Dendritic cell treated with granulocyte-macrophage colony-stimulating factor and Interleukin-4, amounts not matched to agents 40 ng/mL and 50 ng/mL, for 4 days (primary cell): ENCODE results near the gene LSM5.
A peak's percentile ranks its signal among the peaks of the same experiment; 100 is the strongest.
"Not testable (repeated sequence)": the region's sequence is repeated elsewhere in the genome, so short reads cannot be mapped to it uniquely, and the experiment has no call there.

Source experiments
- H3K27ac Mint-ChIP-seq: one replicate; pipeline ENCODE4 v1.8.0; 2022; ENCODE audit warnings: mild to moderate bottlenecking, mixed read lengths
- H3K27me3 Mint-ChIP-seq: one replicate; pipeline ENCODE4 v1.8.0; 2022; ENCODE audit warnings: mild to moderate bottlenecking, mixed read lengths
- H3K36me3 Mint-ChIP-seq: one replicate; pipeline ENCODE4 v1.8.0; 2022; ENCODE audit warnings: low read depth, mixed read lengths
- H3K4me1 Mint-ChIP-seq: one replicate; pipeline ENCODE4 v1.8.0; 2022; ENCODE audit warnings: low read depth, mixed read lengths
- H3K4me3 Mint-ChIP-seq: one replicate; pipeline ENCODE4 v1.8.0; 2022; ENCODE audit warnings: mild to moderate bottlenecking, moderate library complexity, mixed read lengths
- H3K9me3 Mint-ChIP-seq: one replicate; pipeline ENCODE4 v1.8.0; 2022; ENCODE audit warnings: mixed read lengths
- intact Hi-C: fragments of 100-400 bp; cut with micrococcal nuclease; formaldehyde crosslinking; loops from one replicate; pipeline ENCODE4 v1.15.0; 2022

LSM5 gene

DNA sequence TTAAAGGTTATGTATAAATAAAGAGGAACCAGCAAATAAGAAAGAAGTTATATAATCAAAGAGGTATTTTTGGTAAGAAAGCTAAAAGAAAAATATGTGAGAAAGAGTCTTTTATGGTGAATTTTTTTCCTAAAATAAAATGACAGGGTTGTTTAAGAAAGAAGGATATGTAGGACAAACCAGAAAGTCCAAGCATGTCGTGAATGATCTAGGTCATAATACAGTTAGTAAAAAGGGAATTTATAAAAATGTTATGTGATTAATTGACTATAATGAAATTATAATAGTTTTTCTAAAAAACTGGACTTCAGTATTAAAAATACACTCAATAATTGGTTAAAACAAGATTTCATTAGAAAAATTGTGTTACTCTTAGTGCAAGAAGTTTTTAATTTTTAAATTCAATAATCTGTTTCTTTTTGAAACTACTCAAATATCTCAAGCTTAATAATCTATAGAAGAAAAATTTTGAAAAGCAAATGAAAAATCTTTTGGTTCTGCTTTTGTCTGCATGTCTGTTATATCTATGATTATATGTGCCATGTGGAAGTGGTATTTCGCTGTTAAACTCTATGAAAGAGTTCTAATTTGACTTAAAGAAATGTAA, 28.5 kb upstream of the LSM5 start:
- Mint-ChIP-seq H3K27ac (no peak overlapping the region), H3K27me3 (no peaks in the 10 kb centered on the region), H3K9me3 (peaks cover 55% of the 10 kb centered on the region), H3K4me1 (peaks cover 35% of the 10 kb centered on the region), H3K4me3 (no peak overlapping the region), H3K36me3 (peaks cover 92% of the 10 kb centered on the region)
- intact Hi-C loops, result no loop called here

DNA sequence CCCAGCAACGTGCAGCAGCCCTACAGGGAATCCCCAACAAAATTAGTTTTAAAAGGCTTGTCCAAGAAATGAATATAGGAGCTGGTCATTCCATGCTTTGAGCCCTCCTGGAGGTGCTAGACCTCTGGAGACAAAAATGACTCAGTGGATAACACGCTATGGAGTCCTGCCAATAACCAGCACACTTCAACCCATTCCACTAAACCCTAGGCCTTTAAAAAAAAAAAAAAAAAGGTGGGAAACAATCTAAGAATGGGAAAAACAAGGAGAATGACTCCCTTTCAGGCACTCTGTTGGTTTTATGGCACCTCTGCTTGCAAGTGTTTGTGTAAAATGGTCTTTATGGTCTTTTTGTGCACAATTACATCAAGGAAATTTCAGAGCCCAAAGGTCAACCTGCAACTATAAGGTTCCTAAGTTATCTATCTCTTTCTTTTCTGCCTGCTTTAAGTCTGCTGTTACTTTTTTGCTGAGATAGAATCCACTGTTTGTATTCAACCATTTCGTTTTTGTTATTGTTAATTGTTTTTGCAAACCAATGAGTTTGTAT, 26.4 kb upstream of the LSM5 start:
- peaks cover 40% of the 10 kb centered on the region for H3K9me3 Mint-ChIP-seq
- H3K27ac Mint-ChIP-seq, result no peak overlapping the region
- peaks cover 91% of the 10 kb centered on the region for H3K36me3 Mint-ChIP-seq
- intact Hi-C loops, result no loop called here
- peaks cover 52% of the 10 kb centered on the region for H3K4me1 Mint-ChIP-seq
- H3K27me3 Mint-ChIP-seq, result no peaks in the 10 kb centered on the region
- H3K4me3 Mint-ChIP-seq, result no peak overlapping the region

DNA sequence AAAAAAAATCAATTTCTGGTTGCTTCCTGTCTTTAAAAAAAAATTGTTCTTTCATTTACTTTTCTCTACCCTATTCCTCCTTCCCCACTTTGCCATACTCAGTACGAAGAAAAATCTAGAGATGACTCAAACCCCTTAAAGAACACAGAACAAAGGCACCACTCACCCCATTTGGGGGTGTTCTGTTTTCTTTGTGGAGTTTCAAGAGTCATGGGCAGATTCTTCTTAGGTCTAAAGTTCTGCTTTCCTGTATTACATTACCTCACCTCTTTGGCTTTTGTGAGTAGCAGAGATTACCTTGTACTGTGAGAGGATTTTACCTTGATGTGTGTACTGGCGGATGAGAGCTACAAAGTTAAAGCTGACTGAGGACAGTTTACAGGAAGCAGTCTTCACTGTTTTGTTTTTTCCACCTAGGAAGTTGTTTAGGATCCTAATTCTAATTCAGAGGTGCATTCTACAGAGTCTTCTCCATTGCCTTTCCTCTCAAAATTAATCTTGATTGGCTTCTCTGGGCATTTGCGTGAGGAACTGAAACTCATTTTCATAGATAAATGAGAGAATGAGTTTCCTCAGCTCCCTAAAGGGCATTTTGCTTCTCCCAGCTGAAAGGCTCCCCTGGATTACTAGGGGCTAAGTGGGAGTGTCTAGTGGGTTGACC, 25.8 kb upstream of the LSM5 start:
- intact Hi-C loops, result no loop called here
- peaks cover 91% of the 10 kb centered on the region for H3K36me3 Mint-ChIP-seq

DNA sequence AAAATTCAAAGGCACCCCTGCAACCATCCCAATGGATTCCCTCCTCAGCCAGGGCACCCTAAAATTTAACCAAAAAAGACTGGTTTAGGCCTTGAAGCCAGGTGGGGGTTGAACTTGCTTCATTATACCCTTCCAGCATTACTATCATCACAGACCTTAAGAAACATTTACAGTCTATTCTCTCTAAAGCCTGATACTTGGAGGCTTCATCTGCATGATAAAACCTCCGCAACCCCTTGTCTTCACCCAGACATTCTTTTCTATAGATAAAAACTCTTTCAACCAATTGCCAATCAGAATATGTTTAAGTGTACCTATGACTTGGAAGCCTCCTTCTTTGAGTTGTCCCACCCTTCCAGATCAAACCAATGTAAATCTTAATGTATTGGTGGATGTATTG, 23.0 kb upstream of the LSM5 start:
- Mint-ChIP-seq H3K27ac (no peak overlapping the region), H3K36me3 (peaks cover 85% of the 10 kb centered on the region), H3K4me1 (peaks cover 51% of the 10 kb centered on the region), H3K4me3 (no peak overlapping the region), H3K9me3 (peaks cover 16% of the 10 kb centered on the region), H3K27me3 (no peaks in the 10 kb centered on the region)
- intact Hi-C loops, result no loop called here

More for the DNA sequence above, 25.8 kb upstream of the LSM5 start:
- Mint-ChIP-seq H3K4me1 (peaks cover 54% of the 10 kb centered on the region), H3K9me3 (peaks cover 34% of the 10 kb centered on the region), H3K4me3 (no peak overlapping the region), H3K27me3 (no peaks in the 10 kb centered on the region), H3K27ac (peak overlapping the region; percentile 36)

DNA sequence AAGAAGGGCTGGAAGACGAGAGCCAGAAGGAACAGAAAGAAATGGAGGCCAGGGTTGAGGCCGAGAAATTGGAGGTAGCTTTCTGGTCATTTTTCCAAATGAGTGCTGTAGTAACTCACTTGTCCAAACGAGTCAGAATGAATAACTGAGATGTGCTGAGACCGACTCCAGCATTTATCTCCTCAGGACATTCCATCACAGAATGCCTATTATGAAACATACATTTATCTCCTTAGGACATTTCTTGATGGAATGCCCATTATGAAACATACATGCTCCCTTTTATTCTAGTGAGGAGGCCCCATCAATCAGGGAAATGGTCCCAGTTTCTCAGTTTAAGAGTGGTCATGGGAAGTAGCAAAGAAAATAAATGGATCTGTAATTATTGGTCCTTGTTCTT, 21.6 kb upstream of the LSM5 start:
- Mint-ChIP-seq H3K9me3 (peaks cover 3% of the 10 kb centered on the region), H3K36me3 (peaks cover 77% of the 10 kb centered on the region), H3K27ac (no peak overlapping the region), H3K4me1 (peaks cover 57% of the 10 kb centered on the region), H3K27me3 (no peaks in the 10 kb centered on the region), H3K4me3 (no peak overlapping the region)
- intact Hi-C loops, result no loop called here

DNA sequence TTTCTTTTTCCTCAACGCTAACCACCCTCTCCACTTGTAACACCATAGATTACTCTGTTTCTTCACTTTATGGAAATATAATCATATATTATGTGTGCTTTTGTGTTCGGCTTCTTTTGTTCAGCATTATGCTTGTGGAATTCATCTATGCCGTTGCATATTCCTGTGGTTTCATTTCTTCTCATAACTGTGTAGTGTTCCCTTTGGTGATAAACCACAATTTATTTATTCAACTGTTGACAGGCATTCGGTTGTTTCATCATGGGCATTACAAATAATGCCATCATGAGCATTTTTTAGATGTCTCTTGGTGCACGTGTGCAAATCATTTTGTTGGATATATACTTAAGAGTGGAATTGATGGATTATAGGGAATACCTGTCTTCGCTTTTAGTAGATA, 17.2 kb upstream of the LSM5 start:
- no peak overlapping the region for H3K27ac Mint-ChIP-seq
- intact Hi-C loops, result no loop called here
- H3K36me3 Mint-ChIP-seq, result peaks cover 37% of the 10 kb centered on the region
- peaks cover 19% of the 10 kb centered on the region for H3K4me1 Mint-ChIP-seq
- no peak overlapping the region for H3K4me3 Mint-ChIP-seq
- H3K9me3 Mint-ChIP-seq, result no peaks in the 10 kb centered on the region
- no peaks in the 10 kb centered on the region for H3K27me3 Mint-ChIP-seq

DNA sequence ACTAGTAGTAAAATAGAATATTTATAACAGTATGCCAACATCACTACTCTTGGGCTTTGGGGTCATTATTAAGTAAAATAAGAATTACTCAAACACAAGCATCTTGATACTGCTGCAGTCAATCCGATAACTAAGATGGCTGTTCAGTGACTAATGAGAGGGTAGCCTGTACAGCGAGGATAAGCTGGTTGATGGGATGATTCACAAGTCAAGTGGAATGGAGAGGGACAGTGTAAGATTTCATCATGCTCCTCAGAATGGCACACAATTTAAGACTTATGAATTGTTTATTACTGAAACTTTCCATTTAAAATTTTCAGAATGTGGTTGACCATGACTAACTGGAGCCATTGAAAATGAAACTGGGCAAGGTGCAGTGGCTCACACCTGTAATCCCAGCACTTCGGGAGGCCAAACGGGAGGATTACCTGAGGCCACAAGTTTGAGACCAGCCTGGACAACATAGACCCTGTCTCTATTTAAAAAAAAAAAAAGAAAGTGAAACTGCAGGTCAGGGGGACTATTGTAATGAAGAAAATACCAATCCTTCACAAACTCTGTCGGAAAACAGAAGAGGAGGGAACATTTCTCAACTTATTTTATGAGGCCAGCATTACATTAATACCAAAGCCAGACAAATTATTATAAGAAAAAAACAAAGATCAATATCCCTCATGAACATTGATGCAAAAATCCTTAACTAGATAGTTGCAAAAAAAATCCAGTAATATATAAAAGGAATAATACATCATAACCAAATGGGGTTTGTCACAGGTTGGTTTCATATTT, 16.3 kb upstream of the LSM5 start:
- no peaks in the 10 kb centered on the region for H3K27me3 Mint-ChIP-seq
- intact Hi-C loops, result no loop called here
- no peaks in the 10 kb centered on the region for H3K9me3 Mint-ChIP-seq
- no peak overlapping the region for H3K4me3 Mint-ChIP-seq
- peaks cover 18% of the 10 kb centered on the region for H3K4me1 Mint-ChIP-seq
- peaks cover 32% of the 10 kb centered on the region for H3K36me3 Mint-ChIP-seq
- H3K27ac Mint-ChIP-seq, result no peak overlapping the region

DNA sequence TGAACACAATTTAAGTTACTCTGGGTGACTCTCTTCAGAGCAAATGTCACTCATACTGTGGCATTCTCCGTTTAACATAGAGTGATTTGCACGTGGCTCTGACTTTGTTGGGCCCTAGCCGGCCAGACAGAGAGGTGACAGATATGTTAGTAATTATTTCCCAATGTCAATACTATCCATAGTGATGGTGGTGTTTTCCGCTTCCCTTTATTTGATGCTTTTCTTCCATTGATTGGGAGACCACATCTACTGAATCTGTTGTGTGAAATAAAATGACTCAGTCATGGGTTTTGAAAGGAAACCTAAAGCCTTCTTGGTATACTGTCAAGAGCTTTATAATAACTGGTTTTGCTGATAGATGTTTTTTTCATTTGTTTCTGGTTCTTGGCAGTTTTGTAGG, 12.5 kb upstream of the LSM5 start:
- Mint-ChIP-seq H3K27ac (no peak overlapping the region), H3K27me3 (no peaks in the 10 kb centered on the region), H3K4me3 (no peak overlapping the region), H3K9me3 (no peaks in the 10 kb centered on the region), H3K4me1 (peaks cover 27% of the 10 kb centered on the region), H3K36me3 (peaks cover 17% of the 10 kb centered on the region)
- intact Hi-C loops, result no loop called here

DNA sequence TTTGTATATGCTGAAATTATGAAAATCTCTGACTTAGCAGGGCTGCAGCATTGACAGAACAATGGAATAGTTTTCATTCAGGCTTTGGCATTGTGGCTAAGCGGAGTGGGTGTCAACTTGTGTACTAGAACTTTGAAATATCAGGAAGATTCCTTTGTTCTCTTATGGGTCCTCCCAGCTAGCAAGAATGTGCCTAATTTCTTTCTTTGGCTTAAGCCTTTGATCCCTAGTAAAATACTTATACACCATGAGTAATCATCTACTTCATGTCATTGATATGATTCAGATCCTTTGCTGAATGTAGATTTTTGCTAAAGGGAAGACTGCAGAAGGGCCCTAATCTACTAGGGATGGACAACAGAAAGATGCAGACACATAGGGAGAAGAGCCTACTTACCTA, 11.3 kb upstream of the LSM5 start:
- Mint-ChIP-seq H3K4me1 (peaks cover 32% of the 10 kb centered on the region), H3K27me3 (no peaks in the 10 kb centered on the region), H3K27ac (peak overlapping the region; percentile 63), H3K9me3 (no peaks in the 10 kb centered on the region), H3K4me3 (no peak overlapping the region), H3K36me3 (peaks cover 22% of the 10 kb centered on the region)
- intact Hi-C loops, result no loop called here

DNA sequence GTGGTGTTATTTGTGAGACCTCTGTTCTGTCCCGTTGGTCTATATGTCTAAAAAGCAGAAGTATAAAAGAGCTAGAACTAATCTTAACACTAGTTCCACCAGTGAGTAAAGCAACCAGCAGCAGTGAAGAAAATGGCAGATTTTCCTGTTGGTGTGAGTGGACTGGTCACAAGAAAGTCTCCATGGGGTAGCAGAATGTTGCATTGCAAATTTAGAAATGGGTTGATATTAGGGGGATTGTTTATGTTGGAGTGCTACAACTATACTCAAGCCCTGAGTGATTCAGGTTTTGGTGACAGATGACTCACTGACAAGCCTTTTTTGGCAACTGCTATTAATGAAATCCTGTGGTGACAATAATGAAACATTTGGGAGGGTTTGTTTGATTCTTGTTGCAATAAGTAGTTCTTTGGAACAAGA, 10.8 kb upstream of the LSM5 start:
- Mint-ChIP-seq H3K27ac (peak overlapping the region; percentile 63), H3K4me3 (peak overlapping the region; percentile 43), H3K27me3 (no peaks in the 10 kb centered on the region), H3K4me1 (peaks cover 38% of the 10 kb centered on the region), H3K36me3 (peaks cover 28% of the 10 kb centered on the region), H3K9me3 (no peaks in the 10 kb centered on the region)
- intact Hi-C loops, result no loop called here

DNA sequence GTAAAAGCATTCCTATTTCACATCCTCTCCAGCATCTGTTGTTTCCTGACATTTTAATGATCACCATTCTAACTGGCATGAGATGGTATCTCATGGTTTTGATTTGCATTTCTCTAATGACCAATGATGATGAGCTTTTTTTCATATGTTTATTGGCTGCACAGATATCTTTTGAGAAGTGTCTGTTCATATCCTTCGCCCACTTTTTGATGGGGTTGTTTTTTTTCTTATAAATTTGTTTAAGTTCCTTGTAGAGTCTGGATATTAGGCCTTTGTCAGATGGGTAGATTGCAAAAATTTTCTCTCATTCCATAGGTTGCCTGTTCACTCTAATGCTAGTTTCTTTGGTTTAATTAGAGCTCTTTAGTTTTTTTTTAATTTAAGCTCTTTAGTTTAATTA, 10.0 kb upstream of the LSM5 start:
- H3K36me3 Mint-ChIP-seq, result peaks cover 35% of the 10 kb centered on the region
- H3K27ac Mint-ChIP-seq, H3K4me3 Mint-ChIP-seq, H3K9me3 Mint-ChIP-seq, H3K27me3 Mint-ChIP-seq, intact Hi-C loops: not testable (repeated sequence)
- peaks cover 39% of the 10 kb centered on the region for H3K4me1 Mint-ChIP-seq

DNA sequence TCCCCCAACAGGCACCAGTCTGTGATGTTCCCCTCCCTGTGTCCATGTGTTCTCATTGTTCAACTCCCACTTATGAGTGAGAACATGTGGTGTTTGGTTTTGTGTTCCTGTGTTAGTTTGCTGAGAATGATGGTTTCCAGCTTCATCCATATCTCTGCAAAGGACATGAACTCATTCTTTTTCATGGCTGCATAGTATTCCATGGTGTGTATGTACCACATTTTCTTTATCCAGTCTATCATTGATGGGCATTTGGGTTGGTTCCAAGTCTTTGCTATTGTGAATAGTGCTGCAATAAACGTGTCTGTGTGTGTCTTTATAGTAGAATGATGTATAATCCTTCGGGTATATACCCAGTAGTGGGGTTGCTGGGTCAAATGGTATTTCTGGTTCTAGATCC, 9.6 kb upstream of the LSM5 start:
- not testable (repeated sequence) for H3K27me3 Mint-ChIP-seq, H3K9me3 Mint-ChIP-seq, H3K27ac Mint-ChIP-seq, H3K4me3 Mint-ChIP-seq
- intact Hi-C loops, result loop anchor here (10.0 kb wide), 2 partner anchors 565 to 605 kb away; partner anchors contain the start of genes NT5C3A and RP9
- H3K4me1 Mint-ChIP-seq, result peaks cover 39% of the 10 kb centered on the region
- peaks cover 40% of the 10 kb centered on the region for H3K36me3 Mint-ChIP-seq

DNA sequence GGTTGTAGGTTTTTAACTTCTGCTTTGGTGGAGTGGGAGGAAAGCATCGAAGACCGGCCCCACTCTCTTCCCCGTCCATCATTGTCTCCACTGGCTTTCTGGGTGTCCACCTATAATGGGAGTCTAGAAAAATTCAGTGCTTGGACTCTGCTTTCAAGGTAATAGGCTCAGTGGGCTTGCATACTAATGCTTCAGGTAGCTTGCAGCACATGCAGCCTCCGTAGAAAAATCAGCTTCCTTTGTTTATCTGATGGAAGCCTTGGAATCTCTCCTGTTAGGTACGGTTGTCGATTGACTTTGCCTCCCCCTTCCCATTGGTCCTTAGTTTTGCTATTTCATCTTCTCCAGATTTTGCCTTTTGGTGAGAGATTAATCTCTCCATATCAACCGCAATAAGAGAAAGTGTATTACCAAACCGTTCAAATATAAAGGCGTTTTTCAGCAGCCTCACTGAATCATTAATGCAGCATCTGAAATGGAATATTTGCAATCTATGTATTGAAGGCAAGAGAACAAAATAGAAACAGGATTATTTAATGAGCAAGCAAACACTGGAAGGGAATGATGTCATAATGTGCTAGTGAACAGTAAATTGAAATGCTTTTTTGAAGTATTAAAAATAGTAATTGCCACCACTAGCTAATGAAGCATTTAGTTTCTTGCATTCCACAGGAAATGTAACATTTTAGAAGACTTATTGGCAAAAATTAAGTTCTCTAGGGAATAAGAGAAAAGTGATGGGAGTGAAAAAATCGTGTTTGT, 6.1 kb upstream of the LSM5 start:
- H3K4me1 Mint-ChIP-seq, result peaks cover 30% of the 10 kb centered on the region
- no peaks in the 10 kb centered on the region for H3K9me3 Mint-ChIP-seq
- intact Hi-C loops, result loop anchor here (10.0 kb wide), 2 partner anchors 569 to 609 kb away; partner anchors contain the start of genes NT5C3A and RP9
- peak overlapping the region; percentile 95 for H3K4me3 Mint-ChIP-seq
- peaks cover 41% of the 10 kb centered on the region for H3K36me3 Mint-ChIP-seq
- peak overlapping the region; percentile 99 for H3K27ac Mint-ChIP-seq
- no peaks in the 10 kb centered on the region for H3K27me3 Mint-ChIP-seq
